ENCODE measurements around the gene TMEM37.

- TF ChIP-seq, protein P1, sequence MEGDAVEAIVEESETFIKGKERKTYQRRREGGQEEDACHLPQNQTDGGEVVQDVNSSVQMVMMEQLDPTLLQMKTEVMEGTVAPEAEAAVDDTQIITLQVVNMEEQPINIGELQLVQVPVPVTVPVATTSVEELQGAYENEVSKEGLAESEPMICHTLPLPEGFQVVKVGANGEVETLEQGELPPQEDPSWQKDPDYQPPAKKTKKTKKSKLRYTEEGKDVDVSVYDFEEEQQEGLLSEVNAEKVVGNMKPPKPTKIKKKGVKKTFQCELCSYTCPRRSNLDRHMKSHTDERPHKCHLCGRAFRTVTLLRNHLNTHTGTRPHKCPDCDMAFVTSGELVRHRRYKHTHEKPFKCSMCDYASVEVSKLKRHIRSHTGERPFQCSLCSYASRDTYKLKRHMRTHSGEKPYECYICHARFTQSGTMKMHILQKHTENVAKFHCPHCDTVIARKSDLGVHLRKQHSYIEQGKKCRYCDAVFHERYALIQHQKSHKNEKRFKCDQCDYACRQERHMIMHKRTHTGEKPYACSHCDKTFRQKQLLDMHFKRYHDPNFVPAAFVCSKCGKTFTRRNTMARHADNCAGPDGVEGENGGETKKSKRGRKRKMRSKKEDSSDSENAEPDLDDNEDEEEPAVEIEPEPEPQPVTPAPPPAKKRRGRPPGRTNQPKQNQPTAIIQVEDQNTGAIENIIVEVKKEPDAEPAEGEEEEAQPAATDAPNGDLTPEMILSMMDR (IDR thresholded peaks at IDR 0.05): no peak
- TF ChIP-seq POLR2A (IDR thresholded peaks at IDR 0.05): no peak
- TF ChIP-seq EP300 (IDR thresholded peaks at IDR 0.05): no peak
These were observed 6.5 kb downstream of the TMEM37 start for GRCh38 chr2:119438128-119438656.

Measured in tibial nerve (tissue), 4 donors.